Astrocyte (in vitro differentiated cells and primary cell): ENCODE data around the gene TAF6L. TPM values are rescaled to one million over a fixed set of nuclear protein-coding genes. Genes with fewer than 3 reads are reported as not detected.

Source experiments
- DNase-seq: peaks from one replicate; pipeline ENCODE4 v3.0.0-alpha.2; 2010; ENCODE audit warnings: low read depth
- FAIRE-seq: peaks from 2 replicates; lab custom pipeline; 2011; peaks lifted over from hg19 to GRCh38; lab: Jason Lieb, UNC
- H2AFZ ChIP-seq: 2 replicates; pipeline ENCODE4 v1.6.0; 2012; ENCODE audit warnings: low read depth, low read length, inconsistent platforms
- H3K27ac ChIP-seq: 2 replicates; pipeline ENCODE4 v1.5.1; 2011; ENCODE audit warnings: low read depth, low read length, inconsistent platforms
- H3K27me3 ChIP-seq: 2 replicates; pipeline ENCODE4 v1.6.0; 2011; ENCODE audit warnings: low read length, inconsistent platforms; ENCODE audit not compliant: insufficient read depth
- H3K36me3 ChIP-seq: 2 replicates; pipeline ENCODE4 v1.5.1; 2011; ENCODE audit warnings: low read length, inconsistent platforms; ENCODE audit not compliant: insufficient read depth
- H3K4me1 ChIP-seq: 2 replicates; pipeline ENCODE4 v1.5.1; 2011; ENCODE audit warnings: low read length, inconsistent platforms; ENCODE audit not compliant: insufficient read depth
- H3K4me2 ChIP-seq: 2 replicates; pipeline ENCODE4 v1.6.0; 2012; ENCODE audit warnings: low read length, inconsistent platforms
- H3K4me3 ChIP-seq: 2 replicates; pipeline ENCODE4 v1.5.1; 2011; ENCODE audit warnings: low read depth, mild to moderate bottlenecking, low read length, inconsistent platforms; ENCODE audit not compliant: insufficient read depth
- H3K79me2 ChIP-seq: 2 replicates; pipeline ENCODE4 v1.6.0; 2012; ENCODE audit warnings: mild to moderate bottlenecking, low read length, inconsistent platforms; ENCODE audit not compliant: insufficient read depth
- H3K9ac ChIP-seq: 2 replicates; pipeline ENCODE4 v1.6.0; 2012; ENCODE audit warnings: mild to moderate bottlenecking, low read length, inconsistent platforms
- H3K9me3 ChIP-seq: 2 replicates; pipeline ENCODE4 v1.5.1; 2012; ENCODE audit warnings: low read depth, mild to moderate bottlenecking, low read length, inconsistent platforms; ENCODE audit not compliant: insufficient read depth
- H4K20me1 ChIP-seq: 2 replicates; pipeline ENCODE4 v1.6.0; 2012; ENCODE audit warnings: low read length, inconsistent platforms; ENCODE audit not compliant: insufficient read depth
- H3K27ac Mint-ChIP-seq: one replicate; pipeline ENCODE4 v1.8.0; 2021; ENCODE audit warnings: mild to moderate bottlenecking, mixed read lengths; ENCODE audit not compliant: unreplicated experiment
- H3K27me3 Mint-ChIP-seq: one replicate; pipeline ENCODE4 v1.8.0; 2021; ENCODE audit warnings: low read depth, mixed read lengths; ENCODE audit not compliant: unreplicated experiment
- H3K36me3 Mint-ChIP-seq: one replicate; pipeline ENCODE4 v1.8.0; 2021; ENCODE audit warnings: low read depth, mixed read lengths; ENCODE audit not compliant: unreplicated experiment
- H3K4me1 Mint-ChIP-seq: one replicate; pipeline ENCODE4 v1.8.0; 2021; ENCODE audit warnings: low read depth, mixed read lengths; ENCODE audit not compliant: unreplicated experiment
- H3K4me3 Mint-ChIP-seq: one replicate; pipeline ENCODE4 v1.8.0; 2021; ENCODE audit warnings: mild to moderate bottlenecking, moderate library complexity, mixed read lengths; ENCODE audit not compliant: unreplicated experiment
- H3K9me3 Mint-ChIP-seq: one replicate; pipeline ENCODE4 v1.8.0; 2021; ENCODE audit warnings: mild to moderate bottlenecking, mixed read lengths; ENCODE audit not compliant: unreplicated experiment
- EZH2 ChIP-seq: IDR thresholded peaks from 2 replicates; pipeline ENCODE4 v1.6.1; 2012; ENCODE audit warnings: mild to moderate bottlenecking, low read length, inconsistent platforms; ENCODE audit not compliant: insufficient read depth
- total RNA-seq: library from RNA; stranded (reverse); gene quantifications from 2 replicates; pipeline ENCODE4 v1.2.1, GENCODE V29; 2021
- TF ChIP-seq, protein P1 (sequence below): IDR thresholded peaks from 2 replicates; pipeline ENCODE4 v1.5.1; 2011; ENCODE audit warnings: low read depth, mild to moderate bottlenecking, inconsistent platforms, low read length, moderate library complexity; ENCODE audit not compliant: insufficient read depth

TAF6L gene
- total RNA-seq, 1 donor from 2014 or later, result 14.7 TPM

DNA sequence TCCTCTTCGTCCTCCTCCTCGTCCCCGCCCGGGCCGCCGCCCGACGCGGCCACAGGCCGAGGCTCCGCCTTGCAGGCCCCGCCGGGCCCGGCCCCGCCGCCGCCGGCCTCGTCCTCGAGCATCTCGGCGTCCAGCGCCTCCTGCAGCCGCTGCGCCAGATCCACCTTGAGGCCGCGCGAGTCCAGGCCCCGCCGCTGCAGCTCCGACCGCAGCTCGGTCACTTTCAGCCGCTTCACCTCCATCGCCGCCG, 44.4 kb upstream of the TAF6L start:
- peaks cover 16% of the 10 kb centered on the region for H3K36me3 Mint-ChIP-seq
- H3K9me3 Mint-ChIP-seq, result no peaks in the 10 kb centered on the region
- H3K4me3 Mint-ChIP-seq, result peak overlapping the region; percentile 93
- H3K27me3 ChIP-seq, result no peaks in the 10 kb centered on the region
- peaks cover 57% of the 10 kb centered on the region for H4K20me1 ChIP-seq
- TF ChIP-seq, protein P1, sequence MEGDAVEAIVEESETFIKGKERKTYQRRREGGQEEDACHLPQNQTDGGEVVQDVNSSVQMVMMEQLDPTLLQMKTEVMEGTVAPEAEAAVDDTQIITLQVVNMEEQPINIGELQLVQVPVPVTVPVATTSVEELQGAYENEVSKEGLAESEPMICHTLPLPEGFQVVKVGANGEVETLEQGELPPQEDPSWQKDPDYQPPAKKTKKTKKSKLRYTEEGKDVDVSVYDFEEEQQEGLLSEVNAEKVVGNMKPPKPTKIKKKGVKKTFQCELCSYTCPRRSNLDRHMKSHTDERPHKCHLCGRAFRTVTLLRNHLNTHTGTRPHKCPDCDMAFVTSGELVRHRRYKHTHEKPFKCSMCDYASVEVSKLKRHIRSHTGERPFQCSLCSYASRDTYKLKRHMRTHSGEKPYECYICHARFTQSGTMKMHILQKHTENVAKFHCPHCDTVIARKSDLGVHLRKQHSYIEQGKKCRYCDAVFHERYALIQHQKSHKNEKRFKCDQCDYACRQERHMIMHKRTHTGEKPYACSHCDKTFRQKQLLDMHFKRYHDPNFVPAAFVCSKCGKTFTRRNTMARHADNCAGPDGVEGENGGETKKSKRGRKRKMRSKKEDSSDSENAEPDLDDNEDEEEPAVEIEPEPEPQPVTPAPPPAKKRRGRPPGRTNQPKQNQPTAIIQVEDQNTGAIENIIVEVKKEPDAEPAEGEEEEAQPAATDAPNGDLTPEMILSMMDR, result no peak
- TF ChIP-seq EZH2, result no peak
- DNase-seq (no peak), FAIRE-seq (no peak)
- peak overlapping the region; percentile 95 for H3K27ac ChIP-seq
- peak overlapping the region; percentile 55 for H2AFZ ChIP-seq
- no peaks in the 10 kb centered on the region for H3K9me3 ChIP-seq
- H3K27ac Mint-ChIP-seq, result no peak overlapping the region
- peak overlapping the region; percentile 90 for H3K4me3 ChIP-seq
- peak overlapping the region; percentile 98 for H3K4me2 ChIP-seq
- peaks cover 84% of the 10 kb centered on the region for H3K79me2 ChIP-seq
- H3K4me1 ChIP-seq, result peaks cover 11% of the 10 kb centered on the region
- no peaks in the 10 kb centered on the region for H3K27me3 Mint-ChIP-seq
- peaks cover 20% of the 10 kb centered on the region for H3K36me3 ChIP-seq
- peak overlapping the region; percentile 93 for H3K9ac ChIP-seq
- peaks cover 23% of the 10 kb centered on the region for H3K4me1 Mint-ChIP-seq

DNA sequence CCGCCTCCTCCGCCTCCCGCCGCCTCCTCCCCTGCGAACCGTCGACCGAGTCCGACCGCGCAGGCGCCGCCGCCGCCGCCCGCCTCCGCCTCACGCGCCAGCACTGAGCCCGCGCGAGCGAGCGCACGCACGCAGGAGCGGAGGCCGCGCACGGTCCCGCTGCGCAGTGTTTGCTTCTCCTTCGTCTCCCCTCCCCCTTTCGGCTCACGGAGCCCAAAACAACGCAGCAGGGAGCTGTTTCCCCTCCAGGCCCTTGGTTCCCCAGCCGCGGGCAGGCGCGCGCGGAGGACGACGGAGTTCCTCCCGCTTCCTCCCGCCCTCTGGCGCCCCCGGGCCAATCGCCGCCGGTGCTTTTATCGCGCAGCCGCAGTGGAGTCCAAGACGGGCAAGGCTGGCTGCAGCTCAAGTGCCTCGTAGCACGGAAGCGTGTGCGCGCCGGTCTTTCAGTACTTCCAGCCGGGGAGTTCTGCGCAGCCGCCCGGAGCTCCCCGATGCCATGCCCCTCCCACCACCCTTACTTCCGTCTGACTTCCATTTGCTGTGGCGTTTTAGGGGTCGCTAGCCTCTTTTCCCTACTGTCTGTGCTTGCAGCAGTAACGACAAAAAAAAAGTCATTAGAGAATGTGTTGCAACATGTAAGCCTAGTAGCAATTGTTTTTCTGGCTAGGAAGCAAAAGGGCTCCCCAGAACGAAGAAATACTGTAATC, 43.9 kb upstream of the TAF6L start, which contains the start of gene HNRNPUL2:
TSS of gene HNRNPUL2 (minus strand) at position 293 of the 707 bp plus-strand sequence. CDS start 301 bp downstream, outside the sequence.
- no peak for TF ChIP-seq EZH2
- TF ChIP-seq, protein P1, result no peak
- Histone ChIP-seq H3K27ac (peak within 1 kb of the TSS; percentile 95), H3K4me1 (peaks cover 11% of the 10 kb centered on the region), H2AFZ (peak within 1 kb of the TSS; percentile 90), H3K9ac (peak within 1 kb of the TSS; percentile 93), H3K4me2 (peak within 1 kb of the TSS; percentile 98), H3K4me3 (peak within 1 kb of the TSS; percentile 90), H4K20me1 (peaks cover 52% of the 10 kb centered on the region), H3K9me3 (no peaks in the 10 kb centered on the region), H3K36me3 (peaks cover 16% of the 10 kb centered on the region), H3K27me3 (no peaks in the 10 kb centered on the region), H3K79me2 (peaks cover 83% of the 10 kb centered on the region)
- FAIRE-seq, result no peak
- Mint-ChIP-seq H3K4me1 (peaks cover 19% of the 10 kb centered on the region), H3K27ac (peak within 1 kb of the TSS; percentile 98), H3K36me3 (peaks cover 11% of the 10 kb centered on the region), H3K4me3 (peak within 1 kb of the TSS; percentile 93), H3K9me3 (no peaks in the 10 kb centered on the region), H3K27me3 (no peaks in the 10 kb centered on the region)
- DNase-seq, result peak; percentile 97

DNA sequence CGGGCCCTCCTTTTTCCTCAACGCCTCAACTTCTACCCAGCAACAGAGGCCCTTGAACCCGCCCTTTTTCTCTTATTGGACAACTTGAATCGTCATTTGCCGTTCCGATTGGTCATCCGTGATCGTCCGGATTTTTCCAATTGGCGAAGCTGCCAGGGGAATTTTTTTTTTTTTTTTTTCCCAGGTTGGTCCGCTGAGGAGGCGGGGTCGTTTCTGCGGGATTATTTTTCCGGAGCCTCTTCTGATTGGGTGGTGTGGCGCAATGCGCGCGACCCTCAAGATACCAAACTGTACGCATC, 43.4 kb upstream of the TAF6L start:
- no peaks in the 10 kb centered on the region for H3K27me3 Mint-ChIP-seq
- H3K9me3 ChIP-seq, result no peaks in the 10 kb centered on the region
- H3K4me3 Mint-ChIP-seq, result peak overlapping the region; percentile 93
- no peak for TF ChIP-seq EZH2
- TF ChIP-seq, protein P1, result no peak
- peaks cover 7% of the 10 kb centered on the region for H3K36me3 Mint-ChIP-seq
- peaks cover 19% of the 10 kb centered on the region for H3K4me1 Mint-ChIP-seq
- FAIRE-seq, result no peak
- DNase-seq, result peak; percentile 94
- H3K27ac ChIP-seq, result peak overlapping the region; percentile 95
- no peaks in the 10 kb centered on the region for H3K27me3 ChIP-seq
- peak overlapping the region; percentile 98 for H3K27ac Mint-ChIP-seq
- H3K4me3 ChIP-seq, result peak overlapping the region; percentile 90
- H3K9ac ChIP-seq, result peak overlapping the region; percentile 93
- peaks cover 11% of the 10 kb centered on the region for H3K4me1 ChIP-seq
- peak overlapping the region; percentile 90 for H2AFZ ChIP-seq
- peak overlapping the region; percentile 98 for H3K4me2 ChIP-seq
- peaks cover 83% of the 10 kb centered on the region for H3K79me2 ChIP-seq
- no peaks in the 10 kb centered on the region for H3K9me3 Mint-ChIP-seq
- H3K36me3 ChIP-seq, result peaks cover 10% of the 10 kb centered on the region
- H4K20me1 ChIP-seq, result peaks cover 50% of the 10 kb centered on the region
